SK-N-SH treated with all-trans-retinoic acid at 6 μM for 48 hours (cell line): ENCODE measurements around the gene DET1.
"Not testable (repeated sequence)": the region's sequence is repeated elsewhere in the genome, so short reads cannot be mapped to it uniquely, and the experiment has no call there.

ENCODE experiments used
- ATAC-seq: fragments of 200-7000 bp; cut with Tn5 transposase; 3 replicates; pipeline ENCODE4 v1.9.1; 2020; ENCODE audit warnings: mild to moderate bottlenecking, moderate library complexity
- ARNTL ChIP-seq: fragments of 450-650 bp; formaldehyde crosslinking; IDR thresholded peaks from 2 replicates; pipeline ENCODE4 v1.5.0; 2020; ENCODE audit warnings: low read depth, mild to moderate bottlenecking, moderate library complexity, borderline replicate concordance
- BACH2 ChIP-seq: fragments of 250-450 bp; sonication (Bioruptor Pico); IDR thresholded peaks from 2 replicates; pipeline ENCODE4 v1.9.0; 2021; ENCODE audit warnings: mild to moderate bottlenecking, borderline replicate concordance
- CSDC2 ChIP-seq: fragments of 250-450 bp; sonication (Bioruptor Pico); IDR thresholded peaks from 2 replicates; pipeline ENCODE4 v1.5.0; 2020; ENCODE audit warnings: mild to moderate bottlenecking, moderate library complexity
- GLIS3 ChIP-seq: fragments of 250-450 bp; sonication (Bioruptor Pico); IDR thresholded peaks from 2 replicates; pipeline ENCODE4 v1.5.0; 2020; ENCODE audit warnings: mild to moderate bottlenecking, moderate library complexity
- PPARA ChIP-seq: fragments of 250-450 bp; sonication (Bioruptor Pico); IDR thresholded peaks from 2 replicates; pipeline ENCODE4 v1.5.0; 2020; ENCODE audit warnings: mild to moderate bottlenecking, borderline replicate concordance
- RARB ChIP-seq: fragments of 250-450 bp; sonication (Bioruptor Pico); IDR thresholded peaks from 2 replicates; pipeline ENCODE4 v1.8.0; 2021; ENCODE audit warnings: mild to moderate bottlenecking, moderate library complexity
- SNAI2 ChIP-seq: fragments of 250-450 bp; sonication (Bioruptor Pico); IDR thresholded peaks from 2 replicates; pipeline ENCODE4 v1.5.0; 2020; ENCODE audit warnings: mild to moderate bottlenecking, moderate library complexity
- TOX ChIP-seq: fragments of 250-450 bp; sonication (Bioruptor Pico); IDR thresholded peaks from 2 replicates; pipeline ENCODE4 v1.8.0; 2021; ENCODE audit warnings: mild to moderate bottlenecking, moderate library complexity, borderline replicate concordance
- ZC3H10 ChIP-seq: fragments of 250-450 bp; sonication (Bioruptor Pico); IDR thresholded peaks from 2 replicates; pipeline ENCODE4 v1.5.1; 2021; ENCODE audit warnings: mild to moderate bottlenecking, moderate library complexity
- ZFP3 ChIP-seq: fragments of 250-450 bp; sonication (Bioruptor Pico); IDR thresholded peaks from 2 replicates; pipeline ENCODE4 v1.5.0; 2020; ENCODE audit warnings: mild to moderate bottlenecking, moderate library complexity
- ZFP30 ChIP-seq: fragments of 450-650 bp; formaldehyde crosslinking; IDR thresholded peaks from 2 replicates; pipeline ENCODE4 v1.5.0; 2022; ENCODE audit warnings: mild to moderate bottlenecking, moderate library complexity
- ZNF565 ChIP-seq: fragments of 450-650 bp; formaldehyde crosslinking; conservative IDR thresholded peaks from 2 replicates; pipeline ENCODE4 v1.5.0; 2020; ENCODE audit warnings: low read depth, mild to moderate bottlenecking, moderate library complexity
- ZNF70 ChIP-seq: fragments of 450-650 bp; formaldehyde crosslinking; IDR thresholded peaks from 2 replicates; pipeline ENCODE4 v1.5.0; 2020; ENCODE audit warnings: mild to moderate bottlenecking, moderate library complexity
- ZNF8 ChIP-seq: fragments of 450-650 bp; formaldehyde crosslinking; IDR thresholded peaks from 2 replicates; pipeline ENCODE4 v1.5.0; 2020; ENCODE audit warnings: mild to moderate bottlenecking, moderate library complexity
- TF ChIP-seq, protein P1 (sequence below): fragments of 250-450 bp; sonication (Bioruptor Pico); IDR thresholded peaks from 2 replicates; pipeline ENCODE4 v1.8.0; 2021; ENCODE audit warnings: low read depth, mild to moderate bottlenecking, moderate library complexity, borderline replicate concordance
- TF ChIP-seq, protein P2 (sequence below): fragments of 250-450 bp; sonication (Bioruptor Pico); IDR thresholded peaks from 2 replicates; pipeline ENCODE4 v1.5.0; 2020; ENCODE audit warnings: mild to moderate bottlenecking, moderate library complexity
- TF ChIP-seq, protein P3 (sequence below): fragments of 250-450 bp; sonication (Bioruptor Pico); IDR thresholded peaks from 2 replicates; pipeline ENCODE4 v1.8.0; 2020; ENCODE audit warnings: mild to moderate bottlenecking, moderate library complexity, borderline replicate concordance

The DET1 gene

DNA sequence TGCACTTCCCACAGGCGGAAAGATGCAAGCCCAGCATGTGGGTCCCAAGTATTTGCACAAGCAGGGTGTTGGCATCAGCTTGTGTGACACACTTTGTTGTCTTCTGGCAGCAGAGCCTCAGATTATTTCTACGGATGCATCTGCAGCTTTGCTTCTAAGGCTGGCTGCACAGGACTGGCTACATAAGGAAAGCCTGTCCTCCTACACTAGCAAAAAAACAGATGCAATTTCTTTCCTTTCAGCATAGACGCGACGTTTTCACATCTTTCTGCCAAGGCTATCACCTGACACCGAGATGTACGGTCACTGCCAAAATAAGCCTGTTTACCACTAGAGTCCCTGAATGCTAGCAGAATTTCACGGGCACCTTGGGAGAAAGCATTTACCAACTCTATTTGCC lies 65.5 kb downstream of the DET1 start:
- TF ChIP-seq RARB (CRISPR knock-in tag): no peak
- TF ChIP-seq, all 23 proteins: peak for 0
- no peak for ATAC-seq

DNA sequence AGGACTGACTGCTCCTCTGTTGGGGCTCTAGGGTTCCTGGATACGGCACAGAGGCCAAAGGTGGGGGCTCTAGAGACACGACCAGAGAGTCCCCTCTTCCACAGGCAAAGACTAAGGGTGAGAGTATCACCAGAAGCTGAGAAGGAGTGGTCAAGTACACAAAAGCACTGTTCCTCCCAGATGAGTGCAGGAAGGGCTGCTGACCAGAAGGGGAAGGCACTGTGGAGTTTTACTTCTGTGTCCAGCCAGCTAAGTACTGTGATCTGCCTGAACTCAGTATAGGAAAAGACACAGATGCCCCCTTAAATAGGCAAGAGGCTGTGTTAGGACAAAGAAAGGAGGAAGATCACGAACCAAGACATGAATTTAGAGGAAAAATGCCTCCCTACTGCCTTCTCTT lies 67.3 kb downstream of the DET1 start:
- TF ChIP-seq, protein P1, sequence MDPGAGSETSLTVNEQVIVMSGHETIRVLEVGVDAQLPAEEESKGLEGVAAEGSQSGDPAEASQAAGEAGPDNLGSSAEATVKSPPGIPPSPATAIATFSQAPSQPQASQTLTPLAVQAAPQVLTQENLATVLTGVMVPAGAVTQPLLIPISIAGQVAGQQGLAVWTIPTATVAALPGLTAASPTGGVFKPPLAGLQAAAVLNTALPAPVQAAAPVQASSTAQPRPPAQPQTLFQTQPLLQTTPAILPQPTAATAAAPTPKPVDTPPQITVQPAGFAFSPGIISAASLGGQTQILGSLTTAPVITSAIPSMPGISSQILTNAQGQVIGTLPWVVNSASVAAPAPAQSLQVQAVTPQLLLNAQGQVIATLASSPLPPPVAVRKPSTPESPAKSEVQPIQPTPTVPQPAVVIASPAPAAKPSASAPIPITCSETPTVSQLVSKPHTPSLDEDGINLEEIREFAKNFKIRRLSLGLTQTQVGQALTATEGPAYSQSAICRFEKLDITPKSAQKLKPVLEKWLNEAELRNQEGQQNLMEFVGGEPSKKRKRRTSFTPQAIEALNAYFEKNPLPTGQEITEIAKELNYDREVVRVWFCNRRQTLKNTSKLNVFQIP (CRISPR knock-in tag): no peak
- no peak for TF ChIP-seq ZNF565 (CRISPR knock-in tag)
- TF ChIP-seq ZFP3 (CRISPR knock-in tag): no peak
- no peak for TF ChIP-seq CSDC2 (CRISPR knock-in tag)
- no peak for ATAC-seq

DNA sequence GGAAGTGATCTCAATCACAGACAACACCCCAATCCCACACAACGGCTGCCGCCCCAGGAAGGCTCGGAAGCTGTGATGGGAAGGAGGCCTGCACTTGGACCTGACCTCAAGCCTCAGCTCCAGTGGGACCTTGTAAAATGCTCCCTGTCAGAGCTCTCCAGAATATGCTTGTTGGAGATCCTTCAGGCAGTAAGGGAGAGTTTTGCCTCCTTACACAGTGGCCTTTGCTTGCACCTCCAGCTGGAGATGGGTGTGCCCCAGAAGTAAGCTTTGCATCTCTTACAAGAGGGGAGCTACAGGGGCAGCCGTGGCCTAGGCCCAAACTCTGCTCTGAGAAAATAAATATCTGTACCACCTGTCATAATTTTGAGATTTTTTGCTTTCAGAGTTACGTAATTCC lies 68.6 kb downstream of the DET1 start:
- ATAC-seq: no peak
- TF ChIP-seq PPARA (CRISPR knock-in tag): no peak
- TF ChIP-seq BACH2: no peak
- TF ChIP-seq CSDC2 (CRISPR knock-in tag): no peak
- TF ChIP-seq TOX (CRISPR knock-in tag): no peak
- TF ChIP-seq ZFP30 (CRISPR knock-in tag): no peak
- TF ChIP-seq, protein P1 (CRISPR knock-in tag): no peak
- no peak for TF ChIP-seq ARNTL (CRISPR knock-in tag)
- no peak for TF ChIP-seq ZC3H10
- no peak for TF ChIP-seq ZNF70 (CRISPR knock-in tag)
- no peak for TF ChIP-seq GLIS3 (CRISPR knock-in tag)
- TF ChIP-seq, all 23 proteins: peak for 0

DNA sequence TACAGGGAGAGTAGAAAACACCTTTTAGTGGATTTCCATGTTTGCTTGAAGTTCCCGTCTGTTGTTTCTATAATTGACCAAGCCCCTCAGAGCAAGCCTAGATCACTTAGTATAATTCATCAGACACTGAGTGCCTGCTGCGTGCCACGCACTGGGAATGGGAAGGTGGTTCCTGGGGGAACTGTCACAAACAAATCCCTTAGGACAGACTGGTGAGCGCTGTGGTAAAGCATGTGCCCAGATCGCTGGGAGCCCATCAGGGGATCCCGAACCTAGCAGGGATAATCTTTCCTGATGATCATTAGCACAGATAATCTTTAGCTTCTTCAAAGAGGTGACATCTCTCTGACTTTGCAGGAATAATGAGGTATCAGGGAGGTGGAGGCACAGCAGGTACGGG lies 69.4 kb downstream of the DET1 start:
- TF ChIP-seq ARNTL (CRISPR knock-in tag) (no peak), TOX (CRISPR knock-in tag) (no peak)
- TF ChIP-seq, protein P2, sequence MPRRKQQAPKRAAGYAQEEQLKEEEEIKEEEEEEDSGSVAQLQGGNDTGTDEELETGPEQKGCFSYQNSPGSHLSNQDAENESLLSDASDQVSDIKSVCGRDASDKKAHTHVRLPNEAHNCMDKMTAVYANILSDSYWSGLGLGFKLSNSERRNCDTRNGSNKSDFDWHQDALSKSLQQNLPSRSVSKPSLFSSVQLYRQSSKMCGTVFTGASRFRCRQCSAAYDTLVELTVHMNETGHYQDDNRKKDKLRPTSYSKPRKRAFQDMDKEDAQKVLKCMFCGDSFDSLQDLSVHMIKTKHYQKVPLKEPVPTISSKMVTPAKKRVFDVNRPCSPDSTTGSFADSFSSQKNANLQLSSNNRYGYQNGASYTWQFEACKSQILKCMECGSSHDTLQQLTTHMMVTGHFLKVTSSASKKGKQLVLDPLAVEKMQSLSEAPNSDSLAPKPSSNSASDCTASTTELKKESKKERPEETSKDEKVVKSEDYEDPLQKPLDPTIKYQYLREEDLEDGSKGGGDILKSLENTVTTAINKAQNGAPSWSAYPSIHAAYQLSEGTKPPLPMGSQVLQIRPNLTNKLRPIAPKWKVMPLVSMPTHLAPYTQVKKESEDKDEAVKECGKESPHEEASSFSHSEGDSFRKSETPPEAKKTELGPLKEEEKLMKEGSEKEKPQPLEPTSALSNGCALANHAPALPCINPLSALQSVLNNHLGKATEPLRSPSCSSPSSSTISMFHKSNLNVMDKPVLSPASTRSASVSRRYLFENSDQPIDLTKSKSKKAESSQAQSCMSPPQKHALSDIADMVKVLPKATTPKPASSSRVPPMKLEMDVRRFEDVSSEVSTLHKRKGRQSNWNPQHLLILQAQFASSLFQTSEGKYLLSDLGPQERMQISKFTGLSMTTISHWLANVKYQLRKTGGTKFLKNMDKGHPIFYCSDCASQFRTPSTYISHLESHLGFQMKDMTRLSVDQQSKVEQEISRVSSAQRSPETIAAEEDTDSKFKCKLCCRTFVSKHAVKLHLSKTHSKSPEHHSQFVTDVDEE (CRISPR knock-in tag): no peak

DNA sequence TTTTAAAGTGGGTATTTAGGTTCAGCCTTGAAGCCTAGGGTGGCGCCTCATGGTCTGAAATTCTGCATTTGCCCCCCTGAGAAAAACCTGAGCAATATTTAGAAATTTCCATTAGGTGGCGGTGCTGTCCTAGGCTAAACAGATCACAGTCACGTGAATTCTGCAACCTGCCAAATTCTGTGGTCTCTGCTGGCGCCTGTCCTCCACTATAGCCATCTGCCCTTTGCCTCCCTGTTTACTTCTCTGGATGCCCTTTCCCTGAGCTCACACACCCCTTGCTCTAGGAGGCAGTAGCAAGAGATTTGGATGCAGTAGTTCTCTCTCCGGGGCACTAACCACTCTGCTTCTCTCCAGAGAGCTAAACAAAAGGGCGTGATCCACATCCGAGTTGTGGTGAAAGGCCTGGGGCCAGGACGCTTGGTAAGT lies 69.8 kb downstream of the DET1 start:
- TF ChIP-seq TOX (CRISPR knock-in tag): no peak
- no peak for TF ChIP-seq ZNF8 (CRISPR knock-in tag)
- no peak for TF ChIP-seq ZFP3 (CRISPR knock-in tag)
- TF ChIP-seq, protein P3, sequence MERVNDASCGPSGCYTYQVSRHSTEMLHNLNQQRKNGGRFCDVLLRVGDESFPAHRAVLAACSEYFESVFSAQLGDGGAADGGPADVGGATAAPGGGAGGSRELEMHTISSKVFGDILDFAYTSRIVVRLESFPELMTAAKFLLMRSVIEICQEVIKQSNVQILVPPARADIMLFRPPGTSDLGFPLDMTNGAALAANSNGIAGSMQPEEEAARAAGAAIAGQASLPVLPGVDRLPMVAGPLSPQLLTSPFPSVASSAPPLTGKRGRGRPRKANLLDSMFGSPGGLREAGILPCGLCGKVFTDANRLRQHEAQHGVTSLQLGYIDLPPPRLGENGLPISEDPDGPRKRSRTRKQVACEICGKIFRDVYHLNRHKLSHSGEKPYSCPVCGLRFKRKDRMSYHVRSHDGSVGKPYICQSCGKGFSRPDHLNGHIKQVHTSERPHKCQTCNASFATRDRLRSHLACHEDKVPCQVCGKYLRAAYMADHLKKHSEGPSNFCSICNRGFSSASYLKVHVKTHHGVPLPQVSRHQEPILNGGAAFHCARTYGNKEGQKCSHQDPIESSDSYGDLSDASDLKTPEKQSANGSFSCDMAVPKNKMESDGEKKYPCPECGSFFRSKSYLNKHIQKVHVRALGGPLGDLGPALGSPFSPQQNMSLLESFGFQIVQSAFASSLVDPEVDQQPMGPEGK (CRISPR knock-in tag): no peak
- TF ChIP-seq SNAI2 (CRISPR knock-in tag): no peak
- peak; percentile 73 for ATAC-seq

More for the DNA sequence above, 69.4 kb downstream of the DET1 start:
- no peak for ATAC-seq

DNA sequence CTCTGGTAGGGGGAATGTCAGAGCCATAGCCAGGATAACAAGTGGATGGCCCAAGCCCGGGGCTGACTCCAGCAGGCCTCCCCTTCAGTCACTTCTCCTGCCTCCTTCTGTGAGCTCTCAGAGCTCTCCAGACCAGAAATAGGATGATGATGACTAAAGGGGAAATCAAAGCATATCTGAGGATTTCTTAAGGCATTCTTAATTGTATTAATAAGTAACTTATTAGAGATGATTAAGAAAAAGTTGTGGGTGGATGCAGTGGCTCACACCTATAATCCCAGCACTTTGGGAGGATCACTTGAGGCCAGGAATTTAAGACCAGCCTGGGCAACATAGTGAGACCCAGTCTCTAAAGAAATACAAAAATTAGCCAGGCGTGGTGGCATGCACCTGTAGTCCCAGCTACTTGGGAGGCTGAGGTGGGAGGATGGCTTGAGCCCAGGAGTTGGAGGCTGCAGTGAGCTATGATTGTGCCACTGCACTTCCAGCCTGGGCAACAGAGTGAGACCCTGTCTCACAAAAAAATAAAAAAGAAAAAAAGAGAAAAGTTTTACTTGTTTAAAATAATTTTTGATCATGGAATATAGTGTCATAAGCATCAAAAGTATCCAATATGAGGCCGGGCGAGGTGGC lies 72.7 kb downstream of the DET1 start:
- ATAC-seq: not testable (repeated sequence)
